Bronchial epithelial cell (primary cell): Measurements from ENCODE around the gene ADAMTS2. TPM values are rescaled to one million over a fixed set of nuclear protein-coding genes. Genes with fewer than 3 reads are reported as not detected.

Experiments used
- DNase-seq: peaks from one replicate; pipeline ENCODE4 v3.0.0-alpha.2; 2010; ENCODE audit warnings: low read depth
- FAIRE-seq: peaks from 2 replicates; lab custom pipeline; 2011; peaks lifted over from hg19 to GRCh38; lab: Jason Lieb, UNC
- H3K27me3 ChIP-seq: 2 replicates; pipeline ENCODE4 v1.5.1; 2011; ENCODE audit warnings: low read length; ENCODE audit not compliant: control insufficient read depth, insufficient read depth
- H3K36me3 ChIP-seq: 2 replicates; pipeline ENCODE4 v1.5.1; 2011; ENCODE audit warnings: low read length; ENCODE audit not compliant: control insufficient read depth, insufficient read depth
- H3K4me3 ChIP-seq: 2 replicates; pipeline ENCODE4 v1.5.1; 2011; ENCODE audit warnings: mild to moderate bottlenecking, low read depth, low read length, control low read depth
- CTCF ChIP-seq: IDR thresholded peaks from 2 replicates; pipeline ENCODE4 v1.5.1; 2011; ENCODE audit warnings: mild to moderate bottlenecking, moderate library complexity, low read length, control low read depth, inconsistent platforms; ENCODE audit not compliant: insufficient read depth, severe bottlenecking
- total RNA-seq: library from RNA; depleted of rRNA; stranded (reverse); fragments of >200 nt; gene quantifications from 2 replicates; pipeline ENCODE4 v1.2.1, GENCODE V29; 2014

The ADAMTS2 gene
- total RNA-seq, 1 donor from 2014 or later: 0.26 TPM

DNA sequence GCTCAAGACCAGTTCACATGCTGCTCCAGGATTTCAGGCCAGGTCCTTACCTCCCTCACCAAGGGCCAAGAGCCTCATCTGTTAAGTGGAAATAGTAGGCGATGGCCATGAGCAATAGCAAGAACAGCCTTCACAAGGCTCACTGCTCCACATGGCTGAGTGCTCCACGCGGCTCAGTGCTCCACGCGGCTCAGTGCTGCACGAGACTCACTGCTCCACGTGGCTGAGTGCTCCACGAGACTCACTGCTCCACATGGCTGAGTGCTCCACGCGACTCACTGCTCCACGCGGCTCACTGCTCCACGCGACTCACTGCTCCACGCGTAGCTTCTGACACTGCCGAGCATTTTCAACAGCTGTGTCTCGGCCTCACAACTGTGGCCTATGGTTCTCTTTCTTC is 36.4 kb upstream of the ADAMTS2 start:
- DNase-seq (no peak), FAIRE-seq (no peak)
- Histone ChIP-seq H3K36me3 (no peaks in the 10 kb centered on the region), H3K4me3 (no peak overlapping the region), H3K27me3 (no peaks in the 10 kb centered on the region)
- no peak for TF ChIP-seq CTCF

GRCh38 chr5:179380211-179381035 is 35.2 kb upstream of the ADAMTS2 start:
- H3K27me3 ChIP-seq: no peaks in the 10 kb centered on the region
- DNase-seq (no peak), FAIRE-seq (no peak)
- no peak for TF ChIP-seq CTCF
- no peaks in the 10 kb centered on the region for H3K36me3 ChIP-seq
- H3K4me3 ChIP-seq: no peak overlapping the region

GRCh38 chr5:179379321-179379890 is 34.1 kb upstream of the ADAMTS2 start:
- Histone ChIP-seq H3K36me3 (no peaks in the 10 kb centered on the region), H3K4me3 (no peak overlapping the region), H3K27me3 (no peaks in the 10 kb centered on the region)
- no peak for DNase-seq
- no peak for FAIRE-seq
- TF ChIP-seq CTCF: no peak

- no peak for FAIRE-seq
These were observed 33.4 kb upstream of the ADAMTS2 start for GRCh38 chr5:179378441-179379271.

GRCh38 chr5:179378116-179378440 is 32.8 kb upstream of the ADAMTS2 start:
- no peak for DNase-seq
- FAIRE-seq: no peak
- no peak for TF ChIP-seq CTCF
- H3K36me3 ChIP-seq: no peaks in the 10 kb centered on the region
- H3K4me3 ChIP-seq: no peak overlapping the region
- no peaks in the 10 kb centered on the region for H3K27me3 ChIP-seq

More at GRCh38 chr5:179378441-179379271, 33.4 kb upstream of the ADAMTS2 start:
- no peak for DNase-seq
- Histone ChIP-seq H3K27me3 (no peaks in the 10 kb centered on the region), H3K4me3 (no peak overlapping the region), H3K36me3 (no peaks in the 10 kb centered on the region)
- TF ChIP-seq CTCF: no peak
